Right cardiac atrium (tissue), 5 donors: Measurements from ENCODE around the gene SPECC1. TPM values are rescaled to one million over a fixed set of nuclear protein-coding genes. Genes with fewer than 3 reads are reported as not detected.
A peak's percentile ranks its signal among the peaks of the same experiment; 100 is the strongest.

Experiments used
- ATAC-seq, 2 donors: fragments of 200-7000 bp; cut with Tn5 transposase; one replicate each; pipeline versions ENCODE4 v1.8.0 to v1.9.1; 2020; ENCODE audit warnings: moderate library complexity in 2 of 2, mild to moderate bottlenecking in 1 of 2
- DNase-seq, 3 donors: peaks; one replicate each; pipeline ENCODE4 v3.0.0-alpha.2; 2020
- H3K27ac ChIP-seq: one replicate; pipeline ENCODE4 v1.5.1; 2013; ENCODE audit warnings: mild to moderate bottlenecking, low read length, control low read depth, moderate library complexity
- H3K27me3 ChIP-seq: one replicate; pipeline ENCODE4 v1.6.1; 2013; ENCODE audit not compliant: control insufficient read depth, insufficient read depth
- H3K4me1 ChIP-seq: one replicate; pipeline ENCODE4 v1.6.1; 2013; ENCODE audit warnings: low read length; ENCODE audit not compliant: control insufficient read depth, insufficient read depth
- H3K4me3 ChIP-seq: one replicate; pipeline ENCODE4 v1.5.1; 2013; ENCODE audit warnings: low read length, control low read depth
- H3K9me3 ChIP-seq: one replicate; pipeline ENCODE4 v1.6.1; 2013; ENCODE audit warnings: low read length; ENCODE audit not compliant: control insufficient read depth
- WGBS: extraction: QIAGEN DNeasy Blood & Tissue Kit; methylation state at CpG from one replicate; pipeline ENCODE4 v1.1.7; 2013; 5-methylcytosine and 5-hydroxymethylcytosine counted together
- intact Hi-C, 4 donors: fragments of 100-400 bp; cut with DNase I; formaldehyde crosslinking; loops; one replicate each; pipeline versions ENCODE4 v1.11.0 to v1.14.0; 2022 to 2023
- polyA plus RNA-seq: library from polyadenylated mRNA; stranded (reverse); fragments of 200-250 nt; gene quantifications from one replicate; pipeline ENCODE4 v1.2.3, GENCODE V29; 2013
- total RNA-seq, 4 donors: library from RNA; stranded (reverse); fragmentation: NEBNext Ultra II Directional; extraction: Animal tissue kit (Norgen Biotek cat#: 25700); gene quantifications; one replicate each; pipeline ENCODE4 v1.2.1, GENCODE V29; 2021
- donor health status: healthy with polysubstance abuse.
- donor health status: DM: no; HTN: yes; CAD: no.
- donor health status: DM: no; HTN: no; CAD: no.
- donor health status: DM: no; HTN: yes; CAD: no; lungs with severe emphysema.
- donor health status: DM: yes; HTN: yes; CAD: no.

Gene SPECC1
- total and polyA plus RNA-seq, 5 donors = 3.1 to 9.7 (median 8.0) TPM

DNA sequence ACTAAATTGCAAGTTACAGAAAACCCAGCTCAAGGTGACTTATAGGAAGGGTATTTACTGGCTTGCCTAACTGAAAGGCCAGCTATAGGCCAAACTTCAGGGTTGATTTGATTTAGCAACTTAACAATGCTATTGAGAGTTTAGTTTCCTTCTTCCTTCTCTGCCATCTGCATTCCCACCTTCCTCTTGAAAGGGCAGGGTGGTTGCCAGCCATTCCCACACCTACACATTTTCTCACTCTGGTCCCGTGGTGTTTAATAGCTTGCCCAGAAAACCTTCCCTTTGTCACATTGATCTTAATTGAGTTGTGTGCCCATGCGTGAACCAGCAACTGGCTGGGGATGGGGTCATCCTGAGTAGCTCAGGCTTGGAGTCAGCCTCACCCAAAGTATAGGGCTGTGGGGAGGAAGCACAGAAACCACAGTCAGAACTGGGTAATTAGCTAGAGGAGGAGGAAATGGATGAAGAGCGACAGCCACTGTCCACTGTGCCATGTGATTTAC is 194.7 kb downstream of the SPECC1 start:
- no peak overlapping the region for H3K4me3 ChIP-seq
- 82% methylated on average over 3 of the region's 3 CpGs for WGBS
- intact Hi-C loops = no loop called here
- DNase-seq = no peak
- H3K27ac ChIP-seq = no peak overlapping the region
- H3K4me1 ChIP-seq = no peaks in the 10 kb centered on the region
- no peaks in the 10 kb centered on the region for H3K9me3 ChIP-seq
- no peak for ATAC-seq
- no peaks in the 10 kb centered on the region for H3K27me3 ChIP-seq

DNA sequence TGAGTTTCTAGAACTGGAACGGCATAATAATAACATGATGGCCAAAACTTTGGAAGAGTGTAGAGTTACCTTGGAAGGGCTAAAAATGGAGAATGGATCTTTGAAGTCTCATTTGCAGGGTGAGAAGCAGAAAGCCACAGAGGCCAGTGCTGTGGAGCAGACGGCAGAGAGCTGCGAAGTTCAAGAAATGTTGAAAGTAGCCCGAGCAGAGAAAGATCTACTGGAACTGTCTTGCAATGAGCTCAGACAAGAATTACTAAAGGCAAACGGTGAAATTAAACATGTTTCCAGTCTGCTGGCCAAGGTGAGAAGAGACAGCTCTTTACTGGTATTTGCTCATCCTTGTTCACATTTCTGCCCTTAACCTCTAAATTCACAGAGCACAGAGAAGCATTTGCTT is 196.4 kb downstream of the SPECC1 start:
- intact Hi-C loops = no loop called here
- no peak overlapping the region for H3K27ac ChIP-seq

DNA sequence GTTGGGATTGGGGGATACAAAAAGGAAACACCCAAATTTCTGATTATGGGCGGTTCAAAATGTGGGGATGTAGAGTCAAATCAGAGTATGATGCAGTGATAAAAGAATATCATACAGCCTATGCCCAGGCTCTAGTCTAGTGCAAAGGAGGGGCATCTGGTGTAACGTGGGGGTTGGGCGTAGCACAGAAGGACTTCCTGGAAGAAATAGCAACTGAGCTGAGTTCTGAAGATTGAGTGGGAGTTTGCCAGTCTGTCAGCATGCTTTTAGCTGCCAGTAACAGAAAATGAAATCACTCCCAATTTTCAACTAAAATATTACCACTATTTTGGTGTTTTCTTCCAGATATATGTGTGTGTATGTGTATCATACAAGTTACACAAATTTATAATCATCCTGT is 196.9 kb downstream of the SPECC1 start:
- Histone ChIP-seq H3K4me3 (no peak overlapping the region), H3K27me3 (no peaks in the 10 kb centered on the region), H3K9me3 (no peaks in the 10 kb centered on the region), H3K4me1 (no peaks in the 10 kb centered on the region), H3K27ac (no peak overlapping the region)
- ATAC-seq = no peak
- DNase-seq = no peak
- 73% methylated on average over 3 of the region's 3 CpGs for WGBS
- intact Hi-C loops = no loop called here

More for the DNA sequence above, 196.4 kb downstream of the SPECC1 start:
- H3K27me3 ChIP-seq = no peaks in the 10 kb centered on the region
- no peaks in the 10 kb centered on the region for H3K4me1 ChIP-seq
- DNase-seq (no peak), ATAC-seq (no peak)
- no peaks in the 10 kb centered on the region for H3K9me3 ChIP-seq
- H3K4me3 ChIP-seq = no peak overlapping the region
- WGBS = 78% methylated on average over 5 of the region's 5 CpGs

DNA sequence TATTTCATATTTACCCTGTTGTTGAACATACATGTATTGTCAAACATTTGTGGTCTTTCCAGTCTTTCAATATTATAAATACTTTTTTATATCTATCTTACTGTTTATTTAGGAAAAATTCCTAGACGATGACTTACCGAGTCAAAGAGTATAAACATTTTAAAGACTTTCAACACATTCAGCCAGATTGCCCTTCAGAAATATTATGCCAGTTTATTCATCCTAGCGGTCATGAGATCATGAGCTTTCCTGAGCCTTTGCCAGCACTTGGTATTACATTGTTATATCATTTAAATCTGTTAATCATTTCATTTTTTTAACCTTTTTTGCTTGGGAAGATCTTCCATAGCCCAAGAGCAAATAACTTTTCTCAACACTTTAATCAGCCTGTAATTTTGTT is 197.4 kb downstream of the SPECC1 start:
- Histone ChIP-seq H3K4me1 (no peaks in the 10 kb centered on the region), H3K27me3 (no peaks in the 10 kb centered on the region), H3K4me3 (no peak overlapping the region), H3K9me3 (no peaks in the 10 kb centered on the region), H3K27ac (no peak overlapping the region)
- intact Hi-C loops = no loop called here
- DNase-seq = no peak
- ATAC-seq = no peak
- WGBS = 58% methylated on average over 3 of the region's 3 CpGs

DNA sequence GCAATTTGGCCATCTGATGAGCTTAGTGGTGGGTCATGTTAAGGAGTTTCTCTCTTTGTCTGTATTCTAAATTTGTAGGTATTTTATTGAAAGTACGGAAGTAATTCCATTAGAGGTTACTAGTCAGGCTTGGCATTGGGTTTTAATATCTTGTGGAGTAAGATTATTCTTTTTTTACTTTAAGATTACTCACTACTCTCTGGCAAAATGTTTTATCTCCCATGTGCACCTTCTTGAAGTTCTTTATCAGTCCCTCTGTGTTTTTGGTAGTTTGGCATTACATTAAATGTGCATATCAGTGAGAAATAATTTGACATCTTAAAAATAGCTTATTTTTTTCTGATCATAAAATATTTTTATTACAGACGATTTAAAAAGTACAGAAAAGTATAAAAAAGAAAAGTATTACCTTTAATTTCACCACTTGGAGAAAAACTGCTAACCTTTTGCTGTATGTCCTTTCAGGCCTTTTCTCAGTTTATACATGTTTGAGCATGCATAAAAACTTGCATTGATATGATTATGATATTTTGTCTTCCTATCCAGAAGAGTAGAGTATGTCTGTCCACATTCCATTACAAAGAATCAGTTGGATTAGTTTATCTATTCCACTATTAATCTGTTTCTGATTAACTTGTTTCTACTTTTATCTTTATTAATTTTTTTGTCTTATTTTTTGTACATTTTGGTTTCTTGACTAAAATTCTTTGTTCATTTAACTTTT is 198.3 kb downstream of the SPECC1 start:
- DNase-seq = no peak
- no peaks in the 10 kb centered on the region for H3K9me3 ChIP-seq
- no peaks in the 10 kb centered on the region for H3K4me1 ChIP-seq
- H3K4me3 ChIP-seq = no peak overlapping the region
- WGBS = 78% methylated on average over 2 of the region's 2 CpGs
- no peak for ATAC-seq
- no peaks in the 10 kb centered on the region for H3K27me3 ChIP-seq
- intact Hi-C loops = no loop called here
- no peak overlapping the region for H3K27ac ChIP-seq

DNA sequence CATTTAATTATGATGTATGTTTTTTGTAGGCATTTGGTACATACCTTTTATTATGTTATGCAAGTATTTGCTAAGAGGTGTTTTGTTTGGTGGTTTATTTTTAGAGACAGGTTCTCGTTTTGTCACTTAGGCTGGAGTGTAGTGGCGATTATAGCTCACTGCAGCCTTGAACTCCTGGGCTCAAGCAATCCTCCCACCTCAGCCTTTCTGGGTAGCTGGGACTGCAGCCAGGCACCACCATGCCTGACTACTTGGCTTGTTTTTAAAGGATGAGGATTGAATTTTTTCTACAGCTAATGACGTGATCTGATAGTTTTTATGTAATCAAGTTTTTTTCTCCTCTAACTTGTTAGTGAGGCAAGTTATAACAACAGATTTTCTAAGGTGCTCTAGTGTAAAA is 199.6 kb downstream of the SPECC1 start:
- Histone ChIP-seq H3K27ac (no peak overlapping the region), H3K4me1 (no peaks in the 10 kb centered on the region), H3K4me3 (no peak overlapping the region), H3K9me3 (no peaks in the 10 kb centered on the region), H3K27me3 (no peaks in the 10 kb centered on the region)
- DNase-seq (no peak), ATAC-seq (no peak)
- WGBS = 76% methylated on average over 3 of the region's 3 CpGs
- intact Hi-C loops = no loop called here

DNA sequence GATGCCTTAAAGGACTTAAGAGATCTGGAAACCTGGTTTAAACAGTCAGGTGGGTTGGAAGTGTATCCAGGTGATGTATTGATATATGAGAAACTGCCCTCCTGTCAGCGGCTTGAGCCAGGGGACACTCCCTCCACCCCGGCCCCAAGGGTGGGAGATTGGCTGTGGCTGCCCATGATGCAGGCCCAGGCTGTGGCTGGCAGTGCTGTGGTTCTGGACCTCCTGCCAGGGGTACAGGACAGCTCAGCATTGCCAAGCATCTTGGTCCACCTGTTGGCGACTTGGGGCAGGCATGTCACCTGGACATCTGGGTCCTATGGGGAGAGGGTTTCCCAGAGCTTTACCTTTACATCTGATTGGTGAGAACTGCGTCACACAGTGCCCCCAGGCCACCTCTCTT is 201.0 kb downstream of the SPECC1 start:
- Histone ChIP-seq H3K27me3 (no peaks in the 10 kb centered on the region), H3K9me3 (no peaks in the 10 kb centered on the region), H3K4me3 (no peak overlapping the region), H3K27ac (no peak overlapping the region), H3K4me1 (no peaks in the 10 kb centered on the region)
- ATAC-seq = no peak
- DNase-seq = no peak
- intact Hi-C loops = no loop called here
- WGBS = 94% methylated on average over 4 of the region's 4 CpGs

DNA sequence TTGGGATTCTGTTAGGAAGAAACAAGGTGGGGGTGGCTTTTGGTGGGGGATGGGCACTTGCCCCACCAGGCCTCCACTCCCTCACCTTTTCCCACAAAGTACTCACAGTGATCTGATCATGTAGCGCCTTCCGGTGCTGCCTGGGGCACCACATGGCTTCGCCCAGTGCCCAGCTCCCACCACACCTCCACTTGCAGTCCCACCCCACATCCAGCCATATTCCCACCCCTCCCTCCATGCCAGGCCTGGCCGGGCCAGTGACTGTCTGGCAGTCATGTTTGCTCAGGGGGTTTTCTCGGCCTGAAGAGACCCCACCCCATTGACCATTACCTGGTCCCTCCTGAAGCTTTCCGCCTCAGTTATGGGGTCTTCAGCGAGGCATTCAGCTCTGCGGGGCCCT is 201.5 kb downstream of the SPECC1 start:
- ATAC-seq (no peak), DNase-seq (peak in 1 of 3 donors; percentile 18)
- intact Hi-C loops = no loop called here
- H3K27me3 ChIP-seq = no peaks in the 10 kb centered on the region
- H3K4me1 ChIP-seq = no peaks in the 10 kb centered on the region
- H3K9me3 ChIP-seq = no peaks in the 10 kb centered on the region
- no peak overlapping the region for H3K4me3 ChIP-seq
- WGBS = 94% methylated on average over 8 of the region's 8 CpGs
- no peak overlapping the region for H3K27ac ChIP-seq

DNA sequence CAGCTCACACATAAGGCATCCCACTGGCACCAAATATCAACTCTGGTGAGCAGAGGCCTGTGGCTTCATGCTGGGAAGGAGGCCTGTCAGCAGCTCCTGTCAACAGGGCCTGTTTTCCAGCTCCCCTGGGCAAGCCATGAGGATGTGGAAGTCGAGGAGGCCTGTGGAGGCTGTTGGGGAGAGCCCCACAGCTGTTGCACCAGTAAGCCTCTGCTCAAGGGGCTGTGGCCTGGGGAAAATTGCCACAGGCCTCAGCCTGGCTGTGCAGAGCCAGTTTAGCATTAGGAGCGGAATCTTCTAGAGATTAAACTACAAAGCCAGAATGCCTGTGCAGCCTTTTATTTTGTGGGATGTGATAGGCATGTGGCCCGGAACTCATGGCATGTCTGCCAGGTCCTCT is 202.1 kb downstream of the SPECC1 start:
- Histone ChIP-seq H3K9me3 (no peaks in the 10 kb centered on the region), H3K27ac (no peak overlapping the region), H3K27me3 (no peaks in the 10 kb centered on the region), H3K4me1 (no peaks in the 10 kb centered on the region), H3K4me3 (no peak overlapping the region)
- intact Hi-C loops = no loop called here
- WGBS = 84% methylated on average over 3 of the region's 3 CpGs
- ATAC-seq (no peak), DNase-seq (no peak)

DNA sequence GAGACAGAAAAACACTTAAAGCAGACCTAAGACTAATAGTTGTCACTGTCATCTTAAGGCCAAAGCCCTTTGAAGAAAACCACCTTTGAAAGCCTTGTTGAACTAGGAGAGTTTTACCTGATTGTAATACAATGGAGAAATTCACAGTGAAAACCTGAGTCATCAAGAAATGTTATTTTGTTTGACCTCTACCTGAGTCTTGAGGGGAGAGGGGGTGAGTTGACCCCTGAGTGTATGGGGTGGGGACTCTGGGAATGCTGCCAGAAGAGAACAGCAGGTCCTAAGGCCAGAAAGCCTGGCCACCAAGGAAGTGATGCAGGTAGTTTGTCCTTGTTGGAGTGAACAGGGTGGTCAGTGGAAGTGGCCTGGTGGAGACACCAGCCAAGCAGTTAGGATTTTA is 204.3 kb downstream of the SPECC1 start:
- no peak overlapping the region for H3K27ac ChIP-seq
- no peak for ATAC-seq
- H3K4me1 ChIP-seq = no peaks in the 10 kb centered on the region
- no peak overlapping the region for H3K4me3 ChIP-seq
- intact Hi-C loops = no loop called here
- no peaks in the 10 kb centered on the region for H3K27me3 ChIP-seq
- DNase-seq = no peak
- no peaks in the 10 kb centered on the region for H3K9me3 ChIP-seq

DNA sequence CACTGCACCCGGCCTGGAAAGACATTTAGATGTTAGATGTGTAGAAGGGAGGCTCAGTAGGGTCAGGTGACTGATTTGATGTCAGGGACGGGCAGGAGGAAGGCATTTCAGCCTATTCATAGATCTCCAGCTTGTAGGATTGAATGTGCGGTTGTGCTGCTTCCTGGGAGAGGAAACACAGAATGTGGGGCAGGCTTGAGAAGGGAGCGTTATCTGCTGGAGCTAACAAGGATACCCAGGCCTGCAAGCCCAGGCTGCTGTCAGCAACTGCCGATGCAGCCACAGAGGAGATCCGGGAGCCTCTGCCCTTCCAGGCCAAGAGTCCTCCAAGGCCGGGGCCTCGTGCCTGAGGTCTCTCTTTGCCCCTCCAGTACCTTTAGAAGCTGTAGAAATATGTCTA is 205.6 kb downstream of the SPECC1 start:
- intact Hi-C loops = no loop called here
- no peak overlapping the region for H3K27ac ChIP-seq
- H3K4me1 ChIP-seq = no peaks in the 10 kb centered on the region
- no peak overlapping the region for H3K4me3 ChIP-seq
- no peaks in the 10 kb centered on the region for H3K9me3 ChIP-seq
- no peak for ATAC-seq
- H3K27me3 ChIP-seq = no peaks in the 10 kb centered on the region
- WGBS = 71% methylated on average over 8 of the region's 8 CpGs
- DNase-seq = no peak
